Measurements from ENCODE around the gene SLC41A1. TPM values are rescaled to one million over a fixed set of nuclear protein-coding genes. Genes with fewer than 3 reads are reported as not detected.

The SLC41A1 gene
- total and polyA plus RNA-seq, 2 donors from 2014 or later, result 19.1 to 20.9 TPM

DNA sequence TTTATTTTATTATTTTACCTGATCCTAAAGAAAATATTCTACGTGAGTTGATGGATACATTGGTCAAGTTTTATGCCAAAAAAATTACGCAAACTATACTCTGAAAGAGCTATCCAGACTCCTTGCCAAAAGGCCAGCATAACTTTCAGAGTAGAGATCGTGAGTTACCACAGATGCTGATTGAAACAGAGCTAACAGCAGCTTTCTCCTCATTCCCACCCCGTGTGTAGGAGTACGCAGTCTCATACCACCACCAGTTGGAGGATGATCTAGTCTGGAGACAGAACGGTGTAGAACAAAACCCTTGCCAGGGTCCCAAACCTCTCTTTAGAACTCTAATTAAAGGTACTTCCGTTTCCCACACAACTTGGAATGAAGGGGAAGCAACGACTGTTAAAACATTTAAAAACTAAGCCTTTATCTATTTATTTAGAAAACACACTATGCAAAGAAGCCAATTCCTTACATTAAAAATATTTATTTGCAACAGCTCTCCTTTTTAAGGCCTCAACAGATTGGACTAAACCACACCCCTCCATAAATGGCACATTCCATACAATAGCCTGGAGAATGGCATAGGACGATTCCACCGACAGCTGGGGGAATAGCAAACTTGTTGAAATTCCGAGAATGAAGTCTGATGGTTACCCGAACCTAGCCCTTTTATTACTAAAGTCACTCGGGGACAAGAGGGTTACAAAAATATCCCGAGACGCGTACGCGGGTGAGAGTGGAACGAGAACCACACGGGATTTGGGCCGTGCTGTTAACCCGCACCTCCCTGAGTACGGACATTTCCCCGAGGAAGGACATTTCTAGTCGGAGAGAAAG is 64.4 kb downstream of the SLC41A1 start:
- Histone ChIP-seq H3K9ac (ENCODE audit: low read length in 3 of 3) (peak overlapping the region; percentile 85 to 96 (median 89)), H3K4me1 (ENCODE audit: control insufficient read depth in 2 of 3, insufficient read depth in 2 of 3, low read depth in 1 of 3, low read length in 3 of 3) (peaks cover 0 to 13% (median 7%) of the 10 kb centered on the region in 3 donors), H3K36me3 (ENCODE audit: control insufficient read depth in 2 of 3, insufficient read depth in 3 of 3, low read length in 3 of 3) (no peaks in the 10 kb centered on the region), H3K27me3 (ENCODE audit: control insufficient read depth, insufficient read depth, low read length) (no peaks in the 10 kb centered on the region), H3K27ac (ENCODE audit: low read depth in 2 of 2, low read length in 2 of 2) (peak overlapping the region; percentile 79 to 94), H3K4me3 (ENCODE audit: low read length in 3 of 3) (peak overlapping the region; percentile 80 to 100 (median 97)), H3K9me3 (ENCODE audit: control insufficient read depth in 2 of 3, insufficient read depth in 1 of 3, low read length in 3 of 3) (no peaks in the 10 kb centered on the region)
- intact Hi-C loops (cut with DNase I), result no loop called here
- peak in 4 of 5 donors; percentile 44 to 87 (median 61) for DNase-seq
- TF ChIP-seq, protein P1, sequence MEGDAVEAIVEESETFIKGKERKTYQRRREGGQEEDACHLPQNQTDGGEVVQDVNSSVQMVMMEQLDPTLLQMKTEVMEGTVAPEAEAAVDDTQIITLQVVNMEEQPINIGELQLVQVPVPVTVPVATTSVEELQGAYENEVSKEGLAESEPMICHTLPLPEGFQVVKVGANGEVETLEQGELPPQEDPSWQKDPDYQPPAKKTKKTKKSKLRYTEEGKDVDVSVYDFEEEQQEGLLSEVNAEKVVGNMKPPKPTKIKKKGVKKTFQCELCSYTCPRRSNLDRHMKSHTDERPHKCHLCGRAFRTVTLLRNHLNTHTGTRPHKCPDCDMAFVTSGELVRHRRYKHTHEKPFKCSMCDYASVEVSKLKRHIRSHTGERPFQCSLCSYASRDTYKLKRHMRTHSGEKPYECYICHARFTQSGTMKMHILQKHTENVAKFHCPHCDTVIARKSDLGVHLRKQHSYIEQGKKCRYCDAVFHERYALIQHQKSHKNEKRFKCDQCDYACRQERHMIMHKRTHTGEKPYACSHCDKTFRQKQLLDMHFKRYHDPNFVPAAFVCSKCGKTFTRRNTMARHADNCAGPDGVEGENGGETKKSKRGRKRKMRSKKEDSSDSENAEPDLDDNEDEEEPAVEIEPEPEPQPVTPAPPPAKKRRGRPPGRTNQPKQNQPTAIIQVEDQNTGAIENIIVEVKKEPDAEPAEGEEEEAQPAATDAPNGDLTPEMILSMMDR (IDR thresholded peaks at IDR 0.05; ENCODE audit: borderline replicate concordance, extremely low read depth, insufficient read depth), result no peak
- no peak for FAIRE-seq

- no peaks in the 10 kb centered on the region for H3K27me3 ChIP-seq (ENCODE audit: control insufficient read depth, insufficient read depth, low read length)
- no peak overlapping the region for H3K27ac ChIP-seq (ENCODE audit: low read depth in 2 of 2, low read length in 2 of 2)
- peaks cover 0 to 15% (median 14%) of the 10 kb centered on the region in 3 donors for H3K4me1 ChIP-seq (ENCODE audit: control insufficient read depth in 2 of 3, insufficient read depth in 2 of 3, low read depth in 1 of 3, low read length in 3 of 3)
- peak overlapping the region in 1 of 3 donors; percentile 8 for H3K9ac ChIP-seq (ENCODE audit: low read length in 3 of 3)
- no peak for DNase-seq
- intact Hi-C loops (cut with DNase I), result no loop called here
- H3K36me3 ChIP-seq (ENCODE audit: control insufficient read depth in 2 of 3, insufficient read depth in 3 of 3, low read length in 3 of 3), result no peaks in the 10 kb centered on the region
- H3K9me3 ChIP-seq (ENCODE audit: control insufficient read depth in 2 of 3, insufficient read depth in 1 of 3, low read length in 3 of 3), result no peaks in the 10 kb centered on the region
- peak overlapping the region in 2 of 3 donors; percentile 33 to 40 for H3K4me3 ChIP-seq (ENCODE audit: low read length in 3 of 3)
- TF ChIP-seq, protein P1 (IDR thresholded peaks at IDR 0.05; ENCODE audit: borderline replicate concordance, extremely low read depth, insufficient read depth), result no peak
- no peak for FAIRE-seq
These were observed 66.1 kb downstream of the SLC41A1 start for GRCh38 chr1:205746757-205747412.

- no peak overlapping the region for H3K9ac ChIP-seq (ENCODE audit: low read length in 3 of 3)
- no peaks in the 10 kb centered on the region for H3K36me3 ChIP-seq (ENCODE audit: control insufficient read depth in 2 of 3, insufficient read depth in 3 of 3, low read length in 3 of 3)
- intact Hi-C loops (cut with DNase I), result no loop called here
- no peaks in the 10 kb centered on the region for H3K27me3 ChIP-seq (ENCODE audit: control insufficient read depth, insufficient read depth, low read length)
- TF ChIP-seq, protein P1 (IDR thresholded peaks at IDR 0.05; ENCODE audit: borderline replicate concordance, extremely low read depth, insufficient read depth), result no peak
- H3K4me3 ChIP-seq (ENCODE audit: low read length in 3 of 3), result no peak overlapping the region
- FAIRE-seq, result no peak
- H3K9me3 ChIP-seq (ENCODE audit: control insufficient read depth in 2 of 3, insufficient read depth in 1 of 3, low read length in 3 of 3), result no peaks in the 10 kb centered on the region
- peak overlapping the region in 1 of 2 donors; percentile 60 for H3K27ac ChIP-seq (ENCODE audit: low read depth in 2 of 2, low read length in 2 of 2)
- peaks cover 0 to 22% (median 18%) of the 10 kb centered on the region in 3 donors for H3K4me1 ChIP-seq (ENCODE audit: control insufficient read depth in 2 of 3, insufficient read depth in 2 of 3, low read depth in 1 of 3, low read length in 3 of 3)
- DNase-seq, result no peak
These were observed 68.6 kb downstream of the SLC41A1 start for GRCh38 chr1:205744403-205744802.
